NCI-H524 treated with DMSO at 0.1 percent for 48 hours (cell line): ENCODE results near the gene CDC6.

ENCODE experiments used
- DNase-seq: peaks from one replicate; lab custom pipeline; 2025; lab: John Stamatoyannopoulos, UW

The CDC6 gene

GRCh38 chr17:40287494-40288369 is at the start of gene CDC6:
Gene CDC6, plus strand, starts transcription at chr17:40287879. Its CDS starts 1,542 bp downstream, at chr17:40289421.
- DNase-seq = peak; percentile 98

- no peak for DNase-seq
Observed at GRCh38 chr17:40241252-40241834, 46.3 kb upstream of the CDC6 start.

GRCh38 chr17:40242774-40243173 is 44.9 kb upstream of the CDC6 start:
- DNase-seq = no peak

- no peak for DNase-seq
Observed at GRCh38 chr17:40243761-40244160, 43.9 kb upstream of the CDC6 start.

- DNase-seq = no peak
Observed at GRCh38 chr17:40244255-40244654, 43.4 kb upstream of the CDC6 start.

GRCh38 chr17:40247926-40248495 is 39.7 kb upstream of the CDC6 start:
- no peak for DNase-seq

GRCh38 chr17:40248507-40248906 is 39.2 kb upstream of the CDC6 start:
- no peak for DNase-seq

- DNase-seq = no peak
Observed at GRCh38 chr17:40251576-40251975, 36.1 kb upstream of the CDC6 start.

- DNase-seq = no peak
Observed at GRCh38 chr17:40253565-40253964, 34.1 kb upstream of the CDC6 start.

- DNase-seq = no peak
Observed at GRCh38 chr17:40259505-40259904, 28.2 kb upstream of the CDC6 start.

- DNase-seq = no peak
Observed at GRCh38 chr17:40260528-40260927, 27.2 kb upstream of the CDC6 start.

GRCh38 chr17:40264458-40265185 is 23.1 kb upstream of the CDC6 start:
- no peak for DNase-seq

- DNase-seq = no peak
Observed at GRCh38 chr17:40265337-40265736, 22.3 kb upstream of the CDC6 start.

GRCh38 chr17:40266882-40267281 is 20.8 kb upstream of the CDC6 start:
- DNase-seq = no peak

- no peak for DNase-seq
Observed at GRCh38 chr17:40268141-40268712, 19.5 kb upstream of the CDC6 start.

GRCh38 chr17:40278414-40278813 is 9.3 kb upstream of the CDC6 start:
- no peak for DNase-seq

- no peak for DNase-seq
Observed at GRCh38 chr17:40279402-40279801, 8.3 kb upstream of the CDC6 start.

GRCh38 chr17:40281663-40282062 is 6.0 kb upstream of the CDC6 start:
- DNase-seq = no peak

GRCh38 chr17:40283662-40284061 is 4.0 kb upstream of the CDC6 start:
- no peak for DNase-seq

- no peak for DNase-seq
Observed at GRCh38 chr17:40284085-40284713, 3.5 kb upstream of the CDC6 start.

- no peak for DNase-seq
Observed at GRCh38 chr17:40286473-40286872, 1.2 kb upstream of the CDC6 start.

GRCh38 chr17:40287159-40287493 is 553 bp upstream of the CDC6 start:
- no peak for DNase-seq
